CD4-positive, alpha-beta T cell (primary cell): ENCODE data around the gene MYO19. TPM values are rescaled to one million over a fixed set of nuclear protein-coding genes. Genes with fewer than 3 reads are reported as not detected.
"Not testable (repeated sequence)": the region's sequence is repeated elsewhere in the genome, so short reads cannot be mapped to it uniquely, and the experiment has no call there.

Experiments
- ATAC-seq: fragments of 200-7000 bp; cut with Tn5 transposase; one replicate; pipeline ENCODE4 v1.10.0; 2022; ENCODE audit warnings: mild to moderate bottlenecking; ENCODE audit not compliant: poor library complexity
- CTCF ChIA-PET: fragments of 350-600 bp; sonication (Branson Sonifier 250); formaldehyde crosslinking; loops from one replicate; lab custom pipeline; 2021; ENCODE audit warnings: antibody characterized with exemption, inconsistent platforms; lab: Charles Lee
- POLR2A ChIA-PET: fragments of 350-600 bp; sonication (Branson Sonifier 250); formaldehyde crosslinking; loops from one replicate; lab custom pipeline; 2021; ENCODE audit warnings: antibody characterized with exemption, inconsistent platforms; lab: Charles Lee
- DNase-seq, 14 experiments: peaks; one replicate each; pipeline ENCODE4 v3.0.0-alpha.2; 2013 to 2020; ENCODE audit warnings: mixed read lengths in 2 of 14
- H3K27ac ChIP-seq, 2 donors: one replicate each; pipeline versions ENCODE4 v1.5.1 to v1.7.0; 2013; ENCODE audit warnings: low read length in 2 of 2, low read depth in 1 of 2, mild to moderate bottlenecking in 1 of 2
- H3K27me3 ChIP-seq, 2 experiments: 1 replicate in 1 of 2; 2 replicates in 1 of 2; pipeline versions ENCODE4 v1.6.1 to v1.7.0; 2013; ENCODE audit warnings: low read length in 2 of 2, control low read depth in 1 of 2, mild to moderate bottlenecking in 1 of 2, moderate library complexity in 1 of 2; ENCODE audit not compliant: insufficient read depth in 2 of 2, control insufficient read depth in 1 of 2
- H3K36me3 ChIP-seq: one replicate; pipeline ENCODE4 v1.6.1; 2013; ENCODE audit warnings: low read length, control low read depth; ENCODE audit not compliant: insufficient read depth
- H3K4me1 ChIP-seq: one replicate; pipeline ENCODE4 v1.6.1; 2013; ENCODE audit warnings: low read length, control low read depth; ENCODE audit not compliant: insufficient read depth
- H3K4me3 ChIP-seq: one replicate; pipeline ENCODE4 v1.5.1; 2013; ENCODE audit warnings: mild to moderate bottlenecking, low read length, moderate library complexity
- H3K9me3 ChIP-seq, 2 experiments: 1 replicate in 1 of 2; 2 replicates in 1 of 2; pipeline versions ENCODE4 v1.6.1 to v1.7.0; 2013; ENCODE audit warnings: low read length in 2 of 2, mild to moderate bottlenecking in 2 of 2, control low read depth in 1 of 2, moderate library complexity in 1 of 2; ENCODE audit not compliant: control insufficient read depth in 1 of 2, insufficient read depth in 1 of 2
- H3K27ac Mint-ChIP-seq: one replicate; pipeline ENCODE4 v1.8.0; 2020; ENCODE audit warnings: mixed read lengths
- H3K27me3 Mint-ChIP-seq: one replicate; pipeline ENCODE4 v1.8.0; 2021; ENCODE audit warnings: mixed read lengths
- H3K36me3 Mint-ChIP-seq: one replicate; pipeline ENCODE4 v1.8.0; 2021; ENCODE audit warnings: low read depth, mixed read lengths
- H3K4me1 Mint-ChIP-seq: one replicate; pipeline ENCODE4 v1.8.0; 2021; ENCODE audit warnings: low read depth, mixed read lengths
- H3K4me3 Mint-ChIP-seq: one replicate; pipeline ENCODE4 v1.8.0; 2020; ENCODE audit warnings: mild to moderate bottlenecking, mixed read lengths
- H3K9me3 Mint-ChIP-seq: one replicate; pipeline ENCODE4 v1.8.0; 2020; ENCODE audit warnings: mixed read lengths
- CTCF ChIP-seq: fragments of 200-600 bp; IDR thresholded peaks from one replicate; pipeline ENCODE4 v1.8.0; 2022; ENCODE audit warnings: antibody characterized with exemption, mild to moderate bottlenecking
- intact Hi-C, 2 experiments: fragments of 100-400 bp; cut with DNase I in 1 of 2; cut with micrococcal nuclease in 1 of 2; formaldehyde crosslinking; loops; one replicate each; pipeline versions ENCODE4 v1.15.1 to v1.9.0; 2023 to 2025; cut with DNase I, micrococcal nuclease
- total RNA-seq, 174 experiments: library from RNA in 2 of 174; stranded (reverse) in 2 of 174; gene quantifications; one replicate each; pipeline ENCODE4 v1.2.3 and lab custom pipeline; 2021 to 2026

The MYO19 gene
- total RNA-seq, 2 experiments from 2014 or later: 64.4 to 70.5 TPM

GRCh38 chr17:36485805-36486203, 48.9 kb downstream of the MYO19 start:
- H3K36me3 Mint-ChIP-seq: peaks cover 27% of the 10 kb centered on the region
- ChIA-PET CTCF (no interaction called here), POLR2A (interaction anchor here (1.0 to 4.6 kb wide), 8 partner anchors 9 to 236 kb away, joined by 3 to 31 read pairs (median 6); partner anchors contain the start of genes GGNBP2, MRM1, MYO19 and PIGW)
- H3K4me1 ChIP-seq: peaks cover 47% of the 10 kb centered on the region
- TF ChIP-seq CTCF: no peak
- no peak for DNase-seq
- H3K27ac Mint-ChIP-seq: peak overlapping the region; percentile 88
- peaks cover 13% of the 10 kb centered on the region for H3K36me3 ChIP-seq
- H3K9me3 ChIP-seq: no peaks in the 10 kb centered on the region
- intact Hi-C loops: loop anchor here (2.0 to 10.0 kb wide), 8 partner anchors 46 to 999 kb away; partner anchors contain the start of genes DHRS11 (in 1 of the 2), DUSP14 (in 1 of the 2), GGNBP2 (in 1 of the 2) and LYZL6 (in 1 of the 2)
- H3K4me3 ChIP-seq: peak overlapping the region; percentile 99
- peaks cover 38% of the 10 kb centered on the region for H3K4me1 Mint-ChIP-seq
- peaks cover 8 to 11% of the 10 kb centered on the region in 2 experiments for H3K27me3 ChIP-seq
- peak overlapping the region; percentile 99 for H3K4me3 Mint-ChIP-seq
- H3K27ac ChIP-seq: peak overlapping the region; percentile 19 to 60
- ATAC-seq: no peak
- H3K9me3 Mint-ChIP-seq: no peaks in the 10 kb centered on the region
- peaks cover 10% of the 10 kb centered on the region for H3K27me3 Mint-ChIP-seq

DNA sequence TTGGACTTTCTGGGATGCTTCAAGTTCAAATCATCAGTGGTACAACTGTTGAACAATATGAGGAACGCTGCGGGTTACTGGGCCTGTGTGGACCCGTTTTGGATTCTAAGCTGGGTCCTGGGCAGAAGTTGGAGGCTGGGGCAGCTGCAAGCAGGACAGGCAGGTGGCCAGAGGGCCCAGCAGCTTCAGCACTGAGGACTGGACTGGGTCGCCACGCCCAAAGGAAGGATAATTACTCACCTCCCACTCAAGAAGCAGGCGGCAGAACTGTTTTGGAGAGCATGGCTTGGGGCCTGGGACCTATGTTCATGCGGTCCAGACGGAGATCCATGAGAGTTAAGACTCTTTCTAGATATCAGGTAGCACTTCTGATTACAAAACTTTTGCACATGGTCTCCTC, 49.6 kb downstream of the MYO19 start:
- H3K36me3 Mint-ChIP-seq: peaks cover 23% of the 10 kb centered on the region
- peaks cover 33% of the 10 kb centered on the region for H3K4me1 Mint-ChIP-seq
- Histone ChIP-seq H3K36me3 (peaks cover 7% of the 10 kb centered on the region), H3K4me1 (peaks cover 45% of the 10 kb centered on the region), H3K27me3 (peaks cover 8 to 11% of the 10 kb centered on the region in 2 experiments), H3K9me3 (no peaks in the 10 kb centered on the region), H3K27ac (no peak overlapping the region), H3K4me3 (no peak overlapping the region)
- peaks cover 14% of the 10 kb centered on the region for H3K27me3 Mint-ChIP-seq
- H3K9me3 Mint-ChIP-seq: no peaks in the 10 kb centered on the region
- ChIA-PET POLR2A (interaction anchor here (1.3 to 4.6 kb wide), 3 partner anchors 50 to 61 kb away, joined by 4 to 31 read pairs (median 23); partner anchors contain the start of genes GGNBP2, MYO19 and PIGW), CTCF (no interaction called here)
- ATAC-seq: no peak
- no peak for TF ChIP-seq CTCF
- intact Hi-C loops: loop anchor here (5.0 to 10.0 kb wide), 7 partner anchors 47 to 1000 kb away; partner anchors contain the start of genes DHRS11 (in 1 of the 2), DUSP14 (in 1 of the 2), LYZL6 (in 1 of the 2) and MYO19 (in 1 of the 2)
- peak overlapping the region; percentile 88 for H3K27ac Mint-ChIP-seq
- H3K4me3 Mint-ChIP-seq: peak overlapping the region; percentile 99
- DNase-seq: no peak

DNA sequence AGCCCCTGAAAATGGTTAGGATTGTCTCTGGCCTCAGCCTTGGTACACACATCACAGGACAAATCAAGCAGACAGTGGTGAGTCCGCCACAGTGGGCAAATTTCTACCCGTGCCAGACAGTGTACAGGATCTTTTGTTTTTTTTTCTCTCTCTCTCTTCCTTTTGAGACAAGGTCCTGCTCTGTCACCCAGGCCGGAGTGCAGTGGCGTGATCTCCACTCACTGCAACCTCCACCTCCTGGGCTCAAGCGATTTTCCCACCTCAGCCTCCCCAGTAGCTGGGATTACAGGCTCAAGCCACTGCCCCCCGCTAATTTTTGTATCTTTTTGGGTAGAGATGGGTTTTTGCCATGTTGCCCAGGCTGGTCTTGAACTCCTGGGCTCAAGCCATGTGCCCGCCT, 50.6 kb downstream of the MYO19 start:
- H3K27ac Mint-ChIP-seq, H3K9me3 ChIP-seq, H3K27ac ChIP-seq, DNase-seq, H3K9me3 Mint-ChIP-seq, H3K4me3 ChIP-seq, H3K36me3 ChIP-seq, POLR2A ChIA-PET, ATAC-seq: not testable (repeated sequence)
- CTCF ChIA-PET: interaction anchor here (1.1 kb wide), 1 partner anchor 50 kb away, joined by 4 read pairs; the partner anchor contains the start of gene MYO19
- Mint-ChIP-seq H3K27me3 (peaks cover 22% of the 10 kb centered on the region), H3K4me3 (peak overlapping the region; percentile 34), H3K4me1 (peaks cover 25% of the 10 kb centered on the region), H3K36me3 (peaks cover 14% of the 10 kb centered on the region)
- Histone ChIP-seq H3K27me3 (peaks cover 8 to 11% of the 10 kb centered on the region in 2 experiments), H3K4me1 (peaks cover 45% of the 10 kb centered on the region)
- intact Hi-C loops: loop anchor here in 1 of 2 experiments (5.0 to 10.0 kb wide), 4 partner anchors 238 to 1001 kb away; partner anchors contain the start of genes DUSP14 and LYZL6
